Spleen (tissue), 11 donors: ENCODE data around the gene ARHGAP45. TPM values are rescaled to one million over a fixed set of nuclear protein-coding genes. Genes with fewer than 3 reads are reported as not detected.

Source experiments
- DNase-seq: peaks from one replicate; pipeline ENCODE4 v3.0.0-alpha.2; 2020
- H3K27ac ChIP-seq, 8 donors: fragments of 200-600 bp; sonication (generic) in 7 of 8; 1 replicate in 4 of 8; 2 replicates in 4 of 8; pipeline versions ENCODE4 v1.5.0 to v1.8.0; 2016 to 2021; ENCODE audit warnings: inconsistent platforms in 4 of 8, mild to moderate bottlenecking in 4 of 8, moderate library complexity in 1 of 8
- H3K27me3 ChIP-seq, 7 donors: fragments of 200-600 bp; sonication (generic) in 6 of 7; replicated peaks in 1 of 7; 1 replicate in 4 of 7; 2 replicates in 3 of 7; pipeline versions ENCODE4 v1.5.0 to v1.8.0; 2016 to 2021; ENCODE audit warnings: inconsistent platforms in 3 of 7, mild to moderate bottlenecking in 1 of 7
- H3K36me3 ChIP-seq, 6 donors: fragments of 200-600 bp; sonication (generic) in 5 of 6; 1 replicate in 4 of 6; 2 replicates in 2 of 6; pipeline versions ENCODE4 v1.5.0 to v1.8.0; 2016 to 2021; ENCODE audit warnings: inconsistent platforms in 2 of 6
- H3K4me1 ChIP-seq, 6 donors: fragments of 200-600 bp; sonication (generic) in 5 of 6; 1 replicate in 3 of 6; 2 replicates in 3 of 6; pipeline versions ENCODE4 v1.5.0 to v1.8.0; 2016 to 2021; ENCODE audit warnings: inconsistent platforms in 3 of 6
- H3K4me3 ChIP-seq, 8 donors: fragments of 200-600 bp; sonication (generic) in 7 of 8; 1 replicate in 4 of 8; 2 replicates in 4 of 8; pipeline versions ENCODE4 v1.5.0 to v1.8.0; 2016 to 2021; ENCODE audit warnings: inconsistent platforms in 4 of 8, mild to moderate bottlenecking in 4 of 8, moderate library complexity in 2 of 8
- H3K9me3 ChIP-seq, 8 donors: fragments of 200-600 bp; sonication (generic) in 7 of 8; 1 replicate in 4 of 8; 2 replicates in 4 of 8; pipeline versions ENCODE4 v1.5.0 to v1.8.0; 2016 to 2021; ENCODE audit warnings: inconsistent platforms in 4 of 8
- POLR2A ChIP-seq, 3 donors: fragments of 450-650 bp; IDR thresholded peaks; one replicate each; pipeline ENCODE4 v1.5.1; 2017; ENCODE audit warnings: antibody characterized with exemption in 3 of 3, mild to moderate bottlenecking in 1 of 3
- POLR2AphosphoS5 ChIP-seq, 3 donors: sonication (generic); formaldehyde crosslinking; IDR thresholded peaks; one replicate each; pipeline ENCODE4 v1.5.1; 2017; ENCODE audit warnings: antibody characterized with exemption in 3 of 3
- WGBS, 5 donors: extraction: QIAGEN DNeasy Blood & Tissue Kit in 3 of 5; methylation state at CpG; one replicate each; pipeline versions ENCODE4 v1.1.5 to v1.1.7; 2013 to 2018; 5-methylcytosine and 5-hydroxymethylcytosine counted together
- intact Hi-C: fragments of 100-400 bp; cut with DNase I; formaldehyde crosslinking; loops from one replicate; pipeline ENCODE4 v1.15.0; 2023; ENCODE audit warnings: low total_unique reads
- polyA plus RNA-seq, 3 donors: library from polyadenylated mRNA; stranded (reverse); fragments of 200-250 nt; gene quantifications; one replicate each; pipeline ENCODE4 v1.2.1, GENCODE V29; 2013
- total RNA-seq, 7 donors: library from RNA; depleted of rRNA in 3 of 7; stranded (reverse); fragments of >200 nt in 3 of 7; fragmentation: NEBNext Ultra II Directional in 4 of 7; extraction: Animal tissue kit (Norgen Biotek cat#: 25700) in 4 of 7; gene quantifications; one replicate each; pipeline versions ENCODE4 v1.1.0 to v1.2.1, GENCODE V29; 2016 to 2021
- TF ChIP-seq, protein P1 (sequence below), 11 experiments: fragments of 200-600 bp in 7 of 11; fragments of 450-650 bp in 4 of 11; sonication (generic) in 4 of 11; IDR thresholded peaks in 8 of 11; conservative IDR thresholded peaks in 3 of 11; 1 replicate in 7 of 11; 2 replicates in 4 of 11; pipeline versions ENCODE4 v1.4.0 to v1.8.0; 2016 to 2021; ENCODE audit warnings: antibody characterized with exemption in 11 of 11, inconsistent platforms in 4 of 11, mild to moderate bottlenecking in 1 of 11
- donor health status: healthy with polysubstance abuse.
- donor health status: DM: no; HTN: no; CAD: no; lungs with moderate emphysema.
- donor health status: DM: no; HTN: no; CAD: no.
- donor health status: Bipolar disorder and iron deficiency.
- donor health status: healthy.
- donor health status: DM: no; HTN: no; CAD: no.
- donor health status: DM: yes; HTN: yes; CAD: no.

ARHGAP45 gene
- total and polyA plus RNA-seq, 10 donors = 161 to 356 (median 245) TPM

DNA sequence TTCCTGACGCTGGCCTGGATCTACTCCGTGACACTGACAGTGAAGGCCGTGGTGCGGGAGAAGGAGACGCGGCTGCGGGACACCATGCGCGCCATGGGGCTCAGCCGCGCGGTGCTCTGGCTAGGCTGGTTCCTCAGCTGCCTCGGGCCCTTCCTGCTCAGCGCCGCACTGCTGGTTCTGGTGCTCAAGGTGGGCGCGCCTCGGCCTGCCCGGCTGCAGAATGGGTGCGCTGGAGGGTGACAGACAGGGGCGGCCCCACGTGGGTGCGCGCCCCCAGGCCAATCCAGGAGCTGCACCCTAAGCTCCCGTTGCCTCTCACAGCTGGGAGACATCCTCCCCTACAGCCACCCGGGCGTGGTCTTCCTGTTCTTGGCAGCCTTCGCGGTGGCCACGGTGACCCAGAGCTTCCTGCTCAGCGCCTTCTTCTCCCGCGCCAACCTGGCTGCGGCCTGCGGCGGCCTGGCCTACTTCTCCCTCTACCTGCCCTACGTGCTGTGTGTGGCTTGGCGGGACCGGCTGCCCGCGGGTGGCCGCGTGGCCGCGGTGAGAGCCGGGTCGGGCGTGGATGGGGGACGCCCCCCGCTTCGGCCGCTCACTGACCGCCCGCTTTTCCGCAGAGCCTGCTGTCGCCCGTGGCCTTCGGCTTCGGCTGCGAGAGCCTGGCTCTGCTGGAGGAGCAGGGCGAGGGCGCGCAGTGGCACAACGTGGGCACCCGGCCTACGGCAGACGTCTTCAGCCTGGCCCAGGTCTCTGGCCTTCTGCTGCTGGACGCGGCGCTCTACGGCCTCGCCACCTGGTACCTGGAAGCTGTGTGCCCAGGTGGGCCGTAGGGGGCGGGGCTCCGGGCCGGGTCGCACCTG, 19.9 kb upstream of the ARHGAP45 start:
- Histone ChIP-seq H3K4me3 (no peak overlapping the region), H3K27me3 (no peaks in the 10 kb centered on the region), H3K4me1 (peaks cover 0 to 35% (median 14%) of the 10 kb centered on the region in 6 donors), H3K27ac (peak overlapping the region in 2 of 8 donors; percentile 30 to 42), H3K36me3 (peaks cover 0 to 71% (median 30%) of the 10 kb centered on the region in 6 donors), H3K9me3 (no peaks in the 10 kb centered on the region)
- WGBS, 5 donors = 83 to 91% (median 85%) methylated on average over 65 to 77 of the region's 77 CpGs
- peak in 1 of 3 donors; percentile 36 for TF ChIP-seq POLR2AphosphoS5 (IDR thresholded peaks at IDR 0.05)
- TF ChIP-seq, protein P1, sequence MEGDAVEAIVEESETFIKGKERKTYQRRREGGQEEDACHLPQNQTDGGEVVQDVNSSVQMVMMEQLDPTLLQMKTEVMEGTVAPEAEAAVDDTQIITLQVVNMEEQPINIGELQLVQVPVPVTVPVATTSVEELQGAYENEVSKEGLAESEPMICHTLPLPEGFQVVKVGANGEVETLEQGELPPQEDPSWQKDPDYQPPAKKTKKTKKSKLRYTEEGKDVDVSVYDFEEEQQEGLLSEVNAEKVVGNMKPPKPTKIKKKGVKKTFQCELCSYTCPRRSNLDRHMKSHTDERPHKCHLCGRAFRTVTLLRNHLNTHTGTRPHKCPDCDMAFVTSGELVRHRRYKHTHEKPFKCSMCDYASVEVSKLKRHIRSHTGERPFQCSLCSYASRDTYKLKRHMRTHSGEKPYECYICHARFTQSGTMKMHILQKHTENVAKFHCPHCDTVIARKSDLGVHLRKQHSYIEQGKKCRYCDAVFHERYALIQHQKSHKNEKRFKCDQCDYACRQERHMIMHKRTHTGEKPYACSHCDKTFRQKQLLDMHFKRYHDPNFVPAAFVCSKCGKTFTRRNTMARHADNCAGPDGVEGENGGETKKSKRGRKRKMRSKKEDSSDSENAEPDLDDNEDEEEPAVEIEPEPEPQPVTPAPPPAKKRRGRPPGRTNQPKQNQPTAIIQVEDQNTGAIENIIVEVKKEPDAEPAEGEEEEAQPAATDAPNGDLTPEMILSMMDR (IDR thresholded peaks at IDR 0.05 in 8 of 11, conservative IDR thresholded peaks at IDR 0.05 in 3 of 11) = no peak
- intact Hi-C loops = no loop called here
- DNase-seq = no peak

DNA sequence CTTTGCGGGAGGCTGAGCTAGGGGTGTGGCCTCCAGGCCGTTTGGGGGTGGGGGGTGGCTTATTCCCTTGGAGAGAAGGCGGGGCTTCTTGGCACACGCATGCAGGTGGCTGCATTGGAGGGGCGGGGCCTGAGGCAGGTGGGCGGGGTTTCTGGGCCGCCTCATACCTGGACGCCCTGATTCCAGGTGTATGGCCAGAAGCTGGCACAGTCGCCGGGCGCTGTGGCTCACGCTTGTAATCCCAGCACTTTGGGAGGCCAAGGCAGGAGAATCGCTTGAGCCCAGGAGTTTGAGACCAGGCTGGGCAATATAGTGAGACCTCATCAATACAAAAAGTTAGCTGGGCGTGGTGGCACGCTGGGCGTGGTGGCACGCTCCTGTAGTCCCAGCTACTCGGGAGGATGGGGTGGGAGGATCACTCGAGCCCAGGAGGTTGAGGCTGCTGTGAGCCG, 19.2 kb upstream of the ARHGAP45 start:
- Histone ChIP-seq H3K36me3 (peaks cover 0 to 65% (median 26%) of the 10 kb centered on the region in 6 donors), H3K9me3 (no peaks in the 10 kb centered on the region), H3K27me3 (no peaks in the 10 kb centered on the region), H3K4me1 (peaks cover 0 to 29% (median 11%) of the 10 kb centered on the region in 6 donors), H3K27ac (no peak overlapping the region), H3K4me3 (no peak overlapping the region)
- DNase-seq = no peak
- 81 to 94% (median 86%) methylated on average over 11 to 20 of the region's 20 CpGs for WGBS, 5 donors
- intact Hi-C loops = no loop called here
- TF ChIP-seq, protein P1 (IDR thresholded peaks at IDR 0.05 in 8 of 11, conservative IDR thresholded peaks at IDR 0.05 in 3 of 11) = no peak

DNA sequence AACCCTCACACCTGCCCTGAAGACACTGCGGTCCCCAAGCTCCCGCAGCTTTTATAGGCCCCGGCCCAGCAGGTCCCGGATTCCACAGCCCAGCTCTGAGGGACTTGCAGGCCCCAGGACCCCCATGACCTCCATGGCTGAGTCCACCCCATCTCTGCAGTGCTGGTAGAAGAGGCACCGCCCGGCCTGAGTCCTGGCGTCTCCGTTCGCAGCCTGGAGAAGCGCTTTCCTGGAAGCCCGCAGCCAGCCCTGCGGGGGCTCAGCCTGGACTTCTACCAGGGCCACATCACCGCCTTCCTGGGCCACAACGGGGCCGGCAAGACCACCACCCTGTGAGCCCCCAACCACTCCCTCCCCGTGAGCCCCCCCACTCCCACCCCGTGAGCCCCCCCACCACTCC, 17.9 kb upstream of the ARHGAP45 start:
- 92 to 97% (median 94%) methylated on average over 14 to 17 of the region's 17 CpGs for WGBS, 5 donors
- no peak for DNase-seq
- H3K4me3 ChIP-seq = no peak overlapping the region
- TF ChIP-seq POLR2A (IDR thresholded peaks at IDR 0.05) (no peak), POLR2AphosphoS5 (IDR thresholded peaks at IDR 0.05) (no peak)
- TF ChIP-seq, protein P1 (IDR thresholded peaks at IDR 0.05 in 8 of 11, conservative IDR thresholded peaks at IDR 0.05 in 3 of 11) = no peak
- peaks cover 0 to 66% (median 24%) of the 10 kb centered on the region in 6 donors for H3K36me3 ChIP-seq
- intact Hi-C loops = no loop called here
- no peak overlapping the region for H3K27ac ChIP-seq
- H3K4me1 ChIP-seq = peaks cover 0 to 21% (median 9%) of the 10 kb centered on the region in 6 donors
- no peaks in the 10 kb centered on the region for H3K9me3 ChIP-seq
- no peaks in the 10 kb centered on the region for H3K27me3 ChIP-seq

DNA sequence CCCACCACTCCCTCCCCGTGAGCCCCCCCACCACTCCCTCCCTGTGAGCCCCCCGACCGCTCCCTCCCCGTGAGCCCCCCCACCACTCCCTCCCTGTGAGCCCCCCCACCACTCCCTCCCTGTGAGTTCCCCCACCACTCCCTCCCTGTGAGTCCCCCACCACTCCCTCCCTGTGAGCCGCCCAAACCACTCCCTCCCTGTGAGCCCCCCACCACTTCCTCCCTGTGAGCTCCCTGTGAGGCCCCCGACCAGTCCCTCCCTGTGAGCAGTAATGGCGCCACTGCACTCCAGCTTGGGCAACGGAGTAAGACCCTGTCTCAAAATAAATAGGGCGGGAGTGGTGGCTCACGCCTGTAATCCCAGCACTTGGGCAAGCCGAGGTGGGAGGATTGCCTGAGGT, 17.2 kb upstream of the ARHGAP45 start:
- Histone ChIP-seq H3K27me3 (no peaks in the 10 kb centered on the region), H3K27ac (no peak overlapping the region), H3K4me3 (no peak overlapping the region), H3K4me1 (peaks cover 0 to 21% (median 9%) of the 10 kb centered on the region in 6 donors), H3K9me3 (peaks cover 0 to 2% (median 0%) of the 10 kb centered on the region in 8 donors), H3K36me3 (peaks cover 0 to 66% (median 28%) of the 10 kb centered on the region in 6 donors)
- DNase-seq = no peak
- intact Hi-C loops = no loop called here
- WGBS, 5 donors = 52 to 79% (median 62%) methylated on average over 7 to 11 of the region's 11 CpGs
- TF ChIP-seq POLR2A (IDR thresholded peaks at IDR 0.05) = no peak
- TF ChIP-seq, protein P1 (IDR thresholded peaks at IDR 0.05 in 8 of 11, conservative IDR thresholded peaks at IDR 0.05 in 3 of 11) = no peak
- TF ChIP-seq POLR2AphosphoS5 (IDR thresholded peaks at IDR 0.05) = no peak
